HG03521 (cell line): ENCODE results near the gene CADM2.

ENCODE experiments used
- ATAC-seq: cut with Tn5 transposase; IDR thresholded peaks from one replicate; pipeline ENCODE4 v1.9.1; 2021; ENCODE audit warnings: mild to moderate bottlenecking, moderate library complexity; ENCODE audit not compliant: unreplicated experiment

CADM2 gene

GRCh38 chr3:85182975-85183752, 224.4 kb downstream of the CADM2 start:
- no peak for ATAC-seq

GRCh38 chr3:85185495-85185894, 226.7 kb downstream of the CADM2 start:
- no peak for ATAC-seq

GRCh38 chr3:85189731-85190130, 230.9 kb downstream of the CADM2 start:
- no peak for ATAC-seq

- ATAC-seq, result no peak
Measured at GRCh38 chr3:85193565-85193964, 234.8 kb downstream of the CADM2 start.

- ATAC-seq, result no peak
Measured at GRCh38 chr3:85208650-85209049, 249.9 kb downstream of the CADM2 start.

- ATAC-seq, result no peak
Measured at GRCh38 chr3:85210540-85210939, 251.8 kb downstream of the CADM2 start.

- ATAC-seq, result no peak
Measured at GRCh38 chr3:85228966-85229365, 270.2 kb downstream of the CADM2 start.

GRCh38 chr3:85244091-85244490, 285.3 kb downstream of the CADM2 start:
- no peak for ATAC-seq

GRCh38 chr3:85244519-85244918, 285.7 kb downstream of the CADM2 start:
- ATAC-seq, result no peak

GRCh38 chr3:85251766-85252165, 293.0 kb downstream of the CADM2 start:
- no peak for ATAC-seq

- ATAC-seq, result no peak
Measured at GRCh38 chr3:85252686-85253085, 293.9 kb downstream of the CADM2 start.

- ATAC-seq, result no peak
Measured at GRCh38 chr3:85254738-85255137, 295.9 kb downstream of the CADM2 start.

- ATAC-seq, result no peak
Measured at GRCh38 chr3:85255949-85256348, 297.2 kb downstream of the CADM2 start.

GRCh38 chr3:85258326-85258725, 299.5 kb downstream of the CADM2 start:
- ATAC-seq, result no peak

GRCh38 chr3:85258819-85259218, 300.0 kb downstream of the CADM2 start:
- ATAC-seq, result no peak

GRCh38 chr3:85259748-85260147, 301.0 kb downstream of the CADM2 start:
- no peak for ATAC-seq

GRCh38 chr3:85264381-85264780, 305.6 kb downstream of the CADM2 start:
- ATAC-seq, result no peak

GRCh38 chr3:85270488-85270887, 311.7 kb downstream of the CADM2 start:
- ATAC-seq, result no peak

GRCh38 chr3:85271911-85272310, 313.1 kb downstream of the CADM2 start:
- no peak for ATAC-seq

- ATAC-seq, result no peak
Measured at GRCh38 chr3:85288257-85288656, 329.5 kb downstream of the CADM2 start.

- no peak for ATAC-seq
Measured at GRCh38 chr3:85297291-85297690, 338.5 kb downstream of the CADM2 start.

- ATAC-seq, result no peak
Measured at GRCh38 chr3:85298032-85298431, 339.2 kb downstream of the CADM2 start.

GRCh38 chr3:85303156-85303555, 344.4 kb downstream of the CADM2 start:
- no peak for ATAC-seq
